HepG2 (cell line): ENCODE data around the gene SLC22A7. TPM values are rescaled to one million over a fixed set of nuclear protein-coding genes. Genes with fewer than 3 reads are reported as not detected.

Experiments used
- ATF1 ChIP-seq: IDR thresholded peaks from 2 replicates; pipeline ENCODE4 v1.6.1; 2016; ENCODE audit warnings: mild to moderate bottlenecking, control low read depth
- CHD2 ChIP-seq: IDR thresholded peaks from 2 replicates; pipeline ENCODE4 v1.6.1; 2011; ENCODE audit warnings: low read depth, low read length, improper control_type of control experiment
- DDIT3 ChIP-seq: sonication (generic); formaldehyde crosslinking; IDR thresholded peaks from 2 replicates; pipeline ENCODE4 v1.4.0; 2020; ENCODE audit warnings: mild to moderate bottlenecking, missing genetic modification reagents
- E2F1 ChIP-seq: sonication (generic); formaldehyde crosslinking; IDR thresholded peaks from 2 replicates; pipeline ENCODE4 v1.5.0; 2020; ENCODE audit warnings: missing genetic modification reagents
- EZH2 ChIP-seq: conservative IDR thresholded peaks from 2 replicates; pipeline ENCODE4 v1.6.1; 2012; ENCODE audit warnings: mild to moderate bottlenecking, low read depth, low read length, moderate library complexity
- GZF1 ChIP-seq: sonication (generic); formaldehyde crosslinking; IDR thresholded peaks from 2 replicates; pipeline ENCODE4 v1.5.1; 2020; ENCODE audit warnings: mild to moderate bottlenecking, missing genetic modification reagents
- MAF1 ChIP-seq: sonication (generic); formaldehyde crosslinking; IDR thresholded peaks from 2 replicates; pipeline ENCODE4 v1.5.0; 2020; ENCODE audit warnings: missing genetic modification reagents, borderline replicate concordance
- MXI1 ChIP-seq: IDR thresholded peaks from 3 replicates; pipeline ENCODE4 v1.6.1; 2012; ENCODE audit warnings: low read depth, low read length, inconsistent platforms, borderline replicate concordance
- MYNN ChIP-seq: sonication (generic); formaldehyde crosslinking; IDR thresholded peaks from 2 replicates; pipeline ENCODE4 v1.4.0; 2020; ENCODE audit warnings: mild to moderate bottlenecking, low read depth, missing genetic modification reagents
- NAIF1 ChIP-seq: sonication (generic); formaldehyde crosslinking; IDR thresholded peaks from 2 replicates; pipeline ENCODE4 v1.5.0; 2020; ENCODE audit warnings: mild to moderate bottlenecking, missing genetic modification reagents, borderline replicate concordance
- NCOR1 ChIP-seq: fragments of 200-600 bp; sonication (generic); IDR thresholded peaks from 2 replicates; pipeline ENCODE4 v1.7.0; 2017; ENCODE audit warnings: antibody characterized with exemption, low read length, borderline replicate concordance
- NFE2L2 ChIP-seq: fragments of 150-350 bp; IDR thresholded peaks from 2 replicates; pipeline ENCODE4 v1.6.1; 2014; ENCODE audit warnings: low read length
- NR1H2 ChIP-seq: sonication (generic); formaldehyde crosslinking; IDR thresholded peaks from 2 replicates; pipeline ENCODE4 v1.8.1; 2022; ENCODE audit warnings: low read depth, missing genetic modification reagents, borderline replicate concordance
- PPARG ChIP-seq: conservative IDR thresholded peaks from 2 replicates; pipeline ENCODE4 v1.6.1; 2016; ENCODE audit warnings: missing biosample characterization, missing genetic modification reagents
- SIX4 ChIP-seq: sonication (generic); formaldehyde crosslinking; IDR thresholded peaks from 2 replicates; pipeline ENCODE4 v1.4.0; 2020; ENCODE audit warnings: missing genetic modification reagents
- ZFP36 ChIP-seq: fragments of 150-350 bp; IDR thresholded peaks from 2 replicates; pipeline ENCODE4 v1.6.1; 2018; ENCODE audit warnings: borderline replicate concordance, low read length, low read depth; ENCODE audit not compliant: partially characterized antibody
- ZFP36L2 ChIP-seq: sonication (generic); formaldehyde crosslinking; IDR thresholded peaks from 2 replicates; pipeline ENCODE4 v1.4.0; 2020; ENCODE audit warnings: missing genetic modification reagents
- ZFP62 ChIP-seq: sonication (generic); formaldehyde crosslinking; IDR thresholded peaks from 2 replicates; pipeline ENCODE4 v1.4.0; 2020; ENCODE audit warnings: missing genetic modification reagents
- ZFY ChIP-seq: sonication (generic); formaldehyde crosslinking; IDR thresholded peaks from 2 replicates; pipeline ENCODE4 v1.4.0; 2020; ENCODE audit warnings: missing genetic modification reagents
- ZFYVE20 ChIP-seq: sonication (generic); formaldehyde crosslinking; IDR thresholded peaks from 2 replicates; pipeline ENCODE4 v1.8.0; 2023; ENCODE audit warnings: low read depth, mild to moderate bottlenecking, moderate library complexity, missing genetic modification reagents, borderline replicate concordance
- ZMYM4 ChIP-seq: sonication (generic); formaldehyde crosslinking; IDR thresholded peaks from 2 replicates; pipeline ENCODE4 v1.8.1; 2023; ENCODE audit warnings: mild to moderate bottlenecking, missing genetic modification reagents
- ZNF10 ChIP-seq: sonication (generic); formaldehyde crosslinking; IDR thresholded peaks from 2 replicates; pipeline ENCODE4 v1.4.0; 2020; ENCODE audit warnings: mild to moderate bottlenecking, low read depth, missing genetic modification reagents, borderline replicate concordance
- ZNF136 ChIP-seq: sonication (generic); formaldehyde crosslinking; IDR thresholded peaks from 2 replicates; pipeline ENCODE4 v1.8.1; 2022; ENCODE audit warnings: low read depth, mild to moderate bottlenecking, moderate library complexity, missing genetic modification reagents
- ZNF354B ChIP-seq: sonication (generic); formaldehyde crosslinking; IDR thresholded peaks from 2 replicates; pipeline ENCODE4 v1.8.0; 2022; ENCODE audit warnings: mild to moderate bottlenecking, missing genetic modification reagents
- ZNF468 ChIP-seq: sonication (generic); formaldehyde crosslinking; IDR thresholded peaks from 2 replicates; pipeline ENCODE4 v1.8.0; 2022; ENCODE audit warnings: mild to moderate bottlenecking, moderate library complexity, missing genetic modification reagents
- ZNF513 ChIP-seq: sonication (generic); formaldehyde crosslinking; conservative IDR thresholded peaks from 2 replicates; pipeline ENCODE4 v1.5.0; 2020; ENCODE audit warnings: missing genetic modification reagents
- ZNF543 ChIP-seq: sonication (generic); formaldehyde crosslinking; IDR thresholded peaks from 2 replicates; pipeline ENCODE4 v1.4.0; 2020; ENCODE audit warnings: mild to moderate bottlenecking, missing genetic modification reagents
- ZNF570 ChIP-seq: sonication (generic); formaldehyde crosslinking; IDR thresholded peaks from 2 replicates; pipeline ENCODE4 v1.4.0; 2020; ENCODE audit warnings: mild to moderate bottlenecking, missing genetic modification reagents, borderline replicate concordance
- ZNF672 ChIP-seq: sonication (generic); formaldehyde crosslinking; IDR thresholded peaks from 2 replicates; pipeline ENCODE4 v1.8.1; 2022; ENCODE audit warnings: missing genetic modification reagents
- ZNF83 ChIP-seq: sonication (generic); formaldehyde crosslinking; IDR thresholded peaks from 2 replicates; pipeline ENCODE4 v1.4.0; 2020; ENCODE audit warnings: missing genetic modification reagents, mild to moderate bottlenecking, borderline replicate concordance
- polyA plus RNA-seq, 8 experiments: library from polyadenylated mRNA; depleted of rRNA in 3 of 8; stranded (reverse) in 7 of 8; unstranded in 1 of 8; fragments of >200 nt; fragmentation: Illumina TruSeq in 4 of 8; extraction: Trizol in 4 of 8; gene quantifications; 2 replicates each; pipeline versions ENCODE4 v1.2.1 to v1.2.3, GENCODE V29; 2011 to 2016; ENCODE audit warnings: low read depth in 4 of 8, missing spikeins in 1 of 8, mixed read lengths in 1 of 8; ENCODE audit not compliant: insufficient read depth in 1 of 8
- total RNA-seq, 5 experiments: library from RNA; depleted of rRNA; stranded (reverse); fragments of >200 nt; fragmentation: Illumina TruSeq; extraction: Trizol; gene quantifications; 2 replicates each; pipeline ENCODE4 v1.2.3, GENCODE V29; 2016; ENCODE audit warnings: low read depth in 1 of 5

SLC22A7 gene
- total and polyA plus RNA-seq, 2 of the 13 experiments (the other 11 are each of a cell fraction or from before 2014, with no cell fraction given), result 5.3 to 22.6 TPM

GRCh38 chr6:43274916-43275597 is 23.0 kb upstream of the SLC22A7 start (continued):
- TF ChIP-seq ZNF672 (CRISPR knock-in tag), result no peak
- no peak for TF ChIP-seq ZNF354B
- TF ChIP-seq ZFYVE20 (CRISPR knock-in tag), result no peak; the same call in 1 of the 2 replicates
- peak; percentile 83; the same call in 1 of the 2 replicates for TF ChIP-seq ZNF543 (CRISPR knock-in tag)
- TF ChIP-seq NCOR1, result peak; percentile 89
- TF ChIP-seq EZH2, result no peak
- no peak for TF ChIP-seq ZFP36L2 (CRISPR knock-in tag)
- TF ChIP-seq DDIT3 (CRISPR knock-in tag), result no peak
- peak; percentile 77 for TF ChIP-seq ZFY (CRISPR knock-in tag)
- no peak for TF ChIP-seq MAF1 (CRISPR knock-in tag)
- peak; percentile 34; the same call in 1 of the 2 replicates for TF ChIP-seq ZNF468 (CRISPR knock-in tag)
- TF ChIP-seq MYNN (CRISPR knock-in tag), result no peak
- TF ChIP-seq SIX4 (CRISPR knock-in tag), result no peak
- no peak for TF ChIP-seq E2F1 (CRISPR knock-in tag)
- TF ChIP-seq GZF1 (CRISPR knock-in tag), result 0 out of 2 replicates have a peak, but pooled peaks have one; percentile 6
- no peak for TF ChIP-seq NFE2L2
- TF ChIP-seq ZNF136, result no peak
- TF ChIP-seq ZNF10 (CRISPR knock-in tag), result no peak
- TF ChIP-seq ZNF83 (CRISPR knock-in tag), result no peak
- no peak for TF ChIP-seq ZFP62 (CRISPR knock-in tag)
- TF ChIP-seq NAIF1, result no peak
- TF ChIP-seq ATF1, result no peak
- no peak for TF ChIP-seq CHD2
- 0 out of 2 replicates have a peak, but pooled peaks have one; percentile 68 for TF ChIP-seq ZNF570 (CRISPR knock-in tag)
- TF ChIP-seq MXI1, result 0 out of 3 replicates have a peak, but pooled peaks have one; percentile 23
- TF ChIP-seq ZFP36, result no peak
- TF ChIP-seq NR1H2 (CRISPR knock-in tag), result no peak
- 0 out of 2 replicates have a peak, but pooled peaks have one; percentile 42 for TF ChIP-seq PPARG (CRISPR knock-in tag)
- peak; percentile 43 for TF ChIP-seq ZMYM4 (CRISPR knock-in tag)
- no peak for TF ChIP-seq ZNF513 (CRISPR knock-in tag)
